ENCODE measurements around the gene HCN1.

HCN1 gene

DNA sequence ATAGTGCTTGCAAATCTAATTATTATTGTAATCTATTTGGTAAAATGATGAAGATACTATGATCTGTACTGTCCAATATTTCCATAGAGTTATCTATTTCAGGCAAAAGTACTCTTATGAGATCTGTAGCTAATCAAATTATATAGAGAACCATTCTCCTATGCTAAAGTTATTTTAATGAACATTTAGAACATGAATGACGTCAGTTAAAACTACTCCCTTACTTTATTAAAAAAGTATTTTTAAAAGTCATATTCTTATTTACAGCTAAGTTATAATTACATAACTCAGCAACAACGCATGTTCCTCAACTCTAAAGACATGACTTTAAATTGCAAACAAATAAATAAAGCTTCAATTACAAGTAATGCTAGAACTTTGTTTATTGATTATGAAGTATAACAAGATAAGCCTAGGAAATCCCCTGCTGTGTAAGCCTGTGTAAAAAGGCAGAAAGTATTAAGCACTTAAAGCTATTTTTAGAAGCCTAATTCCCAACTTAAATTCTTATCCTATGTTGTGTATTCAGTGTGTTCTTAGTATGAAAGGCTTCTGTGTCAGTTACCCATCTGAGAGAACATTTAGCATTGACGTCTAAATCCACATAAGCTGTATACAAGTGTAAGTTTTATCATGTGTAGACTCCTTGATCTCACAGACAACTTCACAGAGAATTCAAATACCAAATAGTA is 285.7 kb downstream of the HCN1 start:
- Histone ChIP-seq H3K4me1 (ENCODE audit: insufficient read depth, poor library complexity, severe bottlenecking) (peaks cover 6% of the 10 kb centered on the region), H3K27me3 (ENCODE audit: insufficient read depth, poor library complexity, severe bottlenecking) (no peaks in the 10 kb centered on the region), H3K4me3 (ENCODE audit: severe bottlenecking) (no peak overlapping the region), H3K36me3 (ENCODE audit: low read depth) (no peaks in the 10 kb centered on the region), H3K27ac (ENCODE audit: poor library complexity, severe bottlenecking) (no peak overlapping the region), H3K9me3 (ENCODE audit: severe bottlenecking) (no peaks in the 10 kb centered on the region)
- ATAC-seq (ENCODE audit: low read depth) (no peak), DNase-seq (ENCODE audit: low spot score) (no peak)
- TF ChIP-seq, protein P1, sequence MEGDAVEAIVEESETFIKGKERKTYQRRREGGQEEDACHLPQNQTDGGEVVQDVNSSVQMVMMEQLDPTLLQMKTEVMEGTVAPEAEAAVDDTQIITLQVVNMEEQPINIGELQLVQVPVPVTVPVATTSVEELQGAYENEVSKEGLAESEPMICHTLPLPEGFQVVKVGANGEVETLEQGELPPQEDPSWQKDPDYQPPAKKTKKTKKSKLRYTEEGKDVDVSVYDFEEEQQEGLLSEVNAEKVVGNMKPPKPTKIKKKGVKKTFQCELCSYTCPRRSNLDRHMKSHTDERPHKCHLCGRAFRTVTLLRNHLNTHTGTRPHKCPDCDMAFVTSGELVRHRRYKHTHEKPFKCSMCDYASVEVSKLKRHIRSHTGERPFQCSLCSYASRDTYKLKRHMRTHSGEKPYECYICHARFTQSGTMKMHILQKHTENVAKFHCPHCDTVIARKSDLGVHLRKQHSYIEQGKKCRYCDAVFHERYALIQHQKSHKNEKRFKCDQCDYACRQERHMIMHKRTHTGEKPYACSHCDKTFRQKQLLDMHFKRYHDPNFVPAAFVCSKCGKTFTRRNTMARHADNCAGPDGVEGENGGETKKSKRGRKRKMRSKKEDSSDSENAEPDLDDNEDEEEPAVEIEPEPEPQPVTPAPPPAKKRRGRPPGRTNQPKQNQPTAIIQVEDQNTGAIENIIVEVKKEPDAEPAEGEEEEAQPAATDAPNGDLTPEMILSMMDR (IDR thresholded peaks at IDR 0.05; ENCODE audit: poor library complexity, severe bottlenecking), result no peak

DNA sequence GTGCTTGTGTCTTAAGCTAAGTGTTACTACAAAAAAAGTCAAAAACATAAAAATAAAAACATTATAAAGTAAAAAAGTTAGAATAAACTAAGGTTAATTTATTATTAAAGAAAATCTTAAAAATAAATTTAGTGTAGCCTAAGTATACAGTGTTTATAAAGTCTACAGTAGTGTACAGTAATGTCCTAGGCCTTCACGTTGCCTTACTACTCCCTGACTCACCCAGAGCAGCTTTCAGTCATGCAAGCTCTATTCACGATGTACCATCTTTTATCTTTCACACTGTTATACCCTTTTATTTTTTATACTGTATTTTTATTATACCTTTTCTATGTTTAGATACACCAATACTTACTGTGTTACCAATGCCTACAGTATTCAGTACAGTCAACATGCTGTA is 288.1 kb downstream of the HCN1 start:
- ATAC-seq (ENCODE audit: low read depth) (peak; percentile 61; the same call in 2 of the 3 replicates), DNase-seq (ENCODE audit: low spot score) (no peak)
- no peaks in the 10 kb centered on the region for H3K36me3 ChIP-seq (ENCODE audit: low read depth)
- H3K9me3 ChIP-seq (ENCODE audit: severe bottlenecking), result no peaks in the 10 kb centered on the region
- H3K4me3 ChIP-seq (ENCODE audit: severe bottlenecking), result no peak overlapping the region
- H3K27me3 ChIP-seq (ENCODE audit: insufficient read depth, poor library complexity, severe bottlenecking), result no peaks in the 10 kb centered on the region
- H3K27ac ChIP-seq (ENCODE audit: poor library complexity, severe bottlenecking), result no peak overlapping the region
- TF ChIP-seq, protein P1 (IDR thresholded peaks at IDR 0.05; ENCODE audit: poor library complexity, severe bottlenecking), result no peak
- H3K4me1 ChIP-seq (ENCODE audit: insufficient read depth, poor library complexity, severe bottlenecking), result peaks cover 6% of the 10 kb centered on the region

GRCh38 chr5:45402804-45403455 is 293.2 kb downstream of the HCN1 start:
- TF ChIP-seq, protein P1 (IDR thresholded peaks at IDR 0.05; ENCODE audit: poor library complexity, severe bottlenecking), result no peak
- H3K27me3 ChIP-seq (ENCODE audit: insufficient read depth, poor library complexity, severe bottlenecking), result no peaks in the 10 kb centered on the region
- no peak overlapping the region for H3K4me3 ChIP-seq (ENCODE audit: severe bottlenecking)
- no peaks in the 10 kb centered on the region for H3K9me3 ChIP-seq (ENCODE audit: severe bottlenecking)
- ATAC-seq (ENCODE audit: low read depth), result no peak
- no peaks in the 10 kb centered on the region for H3K36me3 ChIP-seq (ENCODE audit: low read depth)
- no peak for DNase-seq (ENCODE audit: low spot score)
- no peak overlapping the region for H3K27ac ChIP-seq (ENCODE audit: poor library complexity, severe bottlenecking)
- no peaks in the 10 kb centered on the region for H3K4me1 ChIP-seq (ENCODE audit: insufficient read depth, poor library complexity, severe bottlenecking)

GRCh38 chr5:45399041-45399440 is 297.1 kb downstream of the HCN1 start:
- no peaks in the 10 kb centered on the region for H3K4me1 ChIP-seq (ENCODE audit: insufficient read depth, poor library complexity, severe bottlenecking)
- no peaks in the 10 kb centered on the region for H3K36me3 ChIP-seq (ENCODE audit: low read depth)
- no peak for DNase-seq (ENCODE audit: low spot score)
- no peak overlapping the region for H3K27ac ChIP-seq (ENCODE audit: poor library complexity, severe bottlenecking)
- no peak for ATAC-seq (ENCODE audit: low read depth)
- H3K9me3 ChIP-seq (ENCODE audit: severe bottlenecking), result no peaks in the 10 kb centered on the region
- TF ChIP-seq, protein P1 (IDR thresholded peaks at IDR 0.05; ENCODE audit: poor library complexity, severe bottlenecking), result no peak
- H3K4me3 ChIP-seq (ENCODE audit: severe bottlenecking), result no peak overlapping the region
- no peaks in the 10 kb centered on the region for H3K27me3 ChIP-seq (ENCODE audit: insufficient read depth, poor library complexity, severe bottlenecking)

All from RWPE2 (cell line).